Stimulated activated CD4-positive, alpha-beta T cell treated with anti-CD3 and anti-CD28 coated beads, Interleukin-2, amount 100 ng/mL, for 48 hours (primary cell): ENCODE data around the gene TSC1.

Experiments
- DNase-seq, 2 donors: peaks; one replicate each; pipeline ENCODE4 v3.0.0-alpha.2; 2020

The TSC1 gene

GRCh38 chr9:132886334-132886725, 58.1 kb downstream of the TSC1 start:
- DNase-seq: no peak

DNA sequence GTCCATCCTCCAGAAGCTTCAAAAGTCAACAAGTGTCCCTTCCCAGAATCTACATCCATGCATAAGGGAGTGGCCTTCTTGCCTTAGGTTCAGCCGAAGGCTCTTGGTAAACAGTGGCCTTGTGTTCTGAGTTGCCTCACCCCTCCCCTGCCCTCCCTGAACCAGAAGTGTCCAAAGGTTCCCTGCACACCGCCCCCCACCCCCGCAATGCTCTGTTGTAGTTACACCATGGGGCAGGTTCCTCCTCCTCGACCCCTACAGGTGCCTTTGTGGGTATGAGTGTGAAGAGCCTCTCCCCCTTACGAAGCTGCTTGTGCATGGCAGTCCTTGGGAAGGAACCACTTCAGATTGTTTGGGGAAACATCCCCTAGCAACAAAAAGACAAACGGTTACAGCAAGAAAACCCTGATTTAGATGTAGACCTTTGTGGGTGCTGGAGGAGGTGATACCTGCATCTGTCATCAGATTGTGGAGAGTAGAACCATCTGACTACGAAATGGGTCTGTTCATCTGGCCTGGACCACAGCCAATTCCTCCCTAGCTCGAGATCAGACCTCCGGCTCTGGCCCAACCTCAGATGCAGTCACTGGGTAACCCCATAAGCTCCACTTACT, 58.6 kb downstream of the TSC1 start:
- no peak for DNase-seq

GRCh38 chr9:132883349-132884294, 60.8 kb downstream of the TSC1 start:
- no peak for DNase-seq

DNA sequence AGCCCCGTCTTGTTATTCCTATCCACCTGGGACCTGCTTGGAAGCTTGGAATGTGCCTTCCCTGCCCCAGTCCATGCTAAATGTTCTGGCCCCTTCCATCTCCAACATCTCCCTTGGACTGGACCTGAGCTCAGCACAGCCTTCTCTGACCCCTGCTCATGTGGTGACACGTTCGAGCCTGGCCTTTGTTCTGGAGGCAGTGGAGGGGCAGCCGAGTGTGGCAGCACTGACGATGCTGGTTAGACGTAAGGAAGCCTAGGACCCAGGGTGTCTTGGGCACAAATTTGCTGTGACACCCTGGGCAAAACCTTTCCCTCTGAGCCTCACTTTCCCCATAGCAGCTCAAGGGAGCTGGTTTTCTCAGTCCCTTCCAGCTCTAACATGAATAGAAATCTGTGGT, 61.8 kb downstream of the TSC1 start:
- DNase-seq: no peak

- DNase-seq: no peak
These were observed 62.6 kb downstream of the TSC1 start for GRCh38 chr9:132881826-132882225.

DNA sequence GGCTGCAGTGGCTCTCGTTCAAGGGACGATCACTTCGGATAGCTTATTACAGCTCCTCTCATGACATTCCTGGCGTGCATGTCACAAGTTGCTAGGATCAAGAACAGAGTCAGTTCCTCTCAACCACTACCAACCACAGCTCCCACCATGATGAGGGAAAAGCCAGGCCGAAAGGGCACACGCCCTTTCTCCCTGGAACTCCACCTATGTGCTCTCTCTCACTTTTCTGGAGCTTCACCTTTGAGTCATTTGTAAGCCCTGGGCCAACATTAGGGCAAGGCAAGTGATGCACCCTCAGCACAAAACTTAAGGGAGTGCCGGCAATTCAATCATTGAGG, 64.1 kb downstream of the TSC1 start:
- no peak for DNase-seq

GRCh38 chr9:132879457-132880323, 64.7 kb downstream of the TSC1 start:
- no peak for DNase-seq

DNA sequence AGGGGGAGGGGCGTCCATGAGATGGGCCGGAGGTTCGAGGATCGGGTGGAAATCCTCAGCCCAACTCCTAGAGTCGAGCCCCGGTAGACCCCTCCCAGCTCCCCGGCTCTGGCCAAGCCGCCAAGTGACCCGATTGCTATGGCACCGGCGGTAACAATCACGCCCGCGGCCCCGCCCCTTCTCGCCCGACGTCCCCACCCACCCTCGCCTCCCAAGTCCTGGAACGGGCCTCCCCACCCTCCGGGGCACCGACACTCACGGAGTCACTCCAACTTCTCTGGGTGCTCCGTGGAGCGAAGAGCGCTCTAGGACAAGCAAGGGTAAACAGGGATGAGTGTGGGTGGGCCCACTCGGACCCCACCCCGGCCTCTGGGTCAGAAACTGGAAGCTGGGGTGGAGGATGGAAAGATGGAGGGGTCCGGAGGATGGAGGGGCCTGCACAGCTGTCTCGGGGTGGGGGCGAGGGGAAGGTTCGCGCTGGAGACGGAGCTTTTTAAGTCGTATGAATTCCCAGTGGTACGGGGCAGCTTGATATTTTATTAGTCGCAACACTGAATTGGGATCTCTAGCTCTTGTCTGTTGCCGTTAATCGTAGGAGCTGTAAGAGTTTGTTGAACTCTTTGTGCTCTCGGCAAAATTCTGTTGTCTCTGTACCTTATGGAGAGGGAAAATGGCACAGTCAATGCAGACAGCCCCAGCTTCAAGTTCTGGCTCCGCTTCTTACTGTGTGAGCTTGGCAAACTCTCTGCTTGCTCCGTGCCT, 65.5 kb downstream of the TSC1 start, which contains the start of gene SPACA9:
SPACA9 (plus strand) TSS at position 204 of the 762 bp plus-strand sequence. CDS start 5,050 bp downstream, outside the sequence.
- DNase-seq: peak; percentile 29 to 37

DNA sequence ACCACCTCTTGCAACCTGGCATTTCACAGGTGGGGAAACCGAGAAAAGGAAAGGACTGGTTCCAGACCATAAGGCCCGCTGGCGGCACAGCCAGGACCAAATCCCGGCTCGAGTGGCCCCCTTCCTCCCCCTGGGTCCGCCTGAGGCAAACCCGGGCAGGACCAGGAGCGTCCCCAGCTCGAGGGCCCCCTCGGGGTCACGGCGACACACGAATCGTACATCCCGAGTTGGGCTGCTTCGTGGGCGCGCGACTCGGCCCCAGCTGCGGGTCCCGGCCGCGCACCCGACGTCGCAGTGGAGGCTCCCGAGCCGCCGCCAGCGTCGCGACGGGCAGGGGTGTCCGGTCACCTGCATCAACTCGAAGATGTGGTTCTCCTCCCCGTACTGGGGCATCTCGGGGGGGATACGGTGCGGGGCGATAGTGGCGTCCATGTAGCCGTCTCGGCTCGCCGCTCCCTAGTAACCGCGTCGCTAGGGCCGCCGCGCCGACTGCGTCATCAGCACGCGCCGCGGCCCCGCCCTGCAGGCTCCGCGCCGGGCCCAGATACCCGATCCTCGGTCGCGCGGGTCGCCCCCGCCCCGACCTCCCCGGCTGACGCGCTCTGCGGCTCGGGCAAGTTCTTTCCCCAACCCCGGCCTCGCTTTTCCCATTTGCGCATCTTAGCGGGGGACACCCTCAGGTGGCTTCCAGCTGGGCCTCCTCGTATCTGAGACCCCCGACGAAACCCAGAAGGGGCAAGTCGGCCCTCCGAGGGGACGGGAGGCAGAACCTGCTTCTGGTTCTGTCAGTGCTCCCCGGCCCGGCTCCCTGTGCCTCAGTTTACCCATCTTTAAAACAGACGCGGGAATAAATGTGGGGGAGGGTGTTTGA, 66.4 kb downstream of the TSC1 start, which contains the start of gene AK8:
AK8 (minus strand) TSS at position 461 of the 871 bp plus-strand sequence; CDS start at position 432, 29 bp downstream.
- peak; percentile 69 to 79 for DNase-seq

- DNase-seq: no peak
These were observed 67.0 kb downstream of the TSC1 start for GRCh38 chr9:132877458-132877823.

GRCh38 chr9:132876849-132877248, 67.6 kb downstream of the TSC1 start:
- no peak for DNase-seq

DNA sequence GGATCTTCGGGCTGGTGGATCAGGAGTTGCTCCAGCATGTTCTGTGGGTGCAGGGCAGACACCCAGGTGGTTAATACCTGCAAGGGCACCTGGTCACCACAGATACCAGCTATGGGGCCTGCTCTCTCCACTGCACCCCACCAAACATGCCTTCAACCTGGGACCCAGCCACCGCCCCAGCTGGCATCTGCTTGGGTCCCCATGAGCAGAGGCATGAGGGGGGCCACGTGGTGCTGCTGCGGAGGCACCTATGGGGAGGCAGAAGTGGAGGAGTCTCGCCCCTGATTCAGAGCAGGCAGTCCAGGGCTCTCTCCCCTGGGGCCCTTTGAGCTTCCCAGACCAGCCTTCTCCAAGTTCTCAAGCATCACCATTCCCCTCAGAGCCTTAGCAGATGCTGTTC, 69.3 kb downstream of the TSC1 start:
- no peak for DNase-seq

GRCh38 chr9:132873403-132873802, 71.0 kb downstream of the TSC1 start:
- no peak for DNase-seq

DNA sequence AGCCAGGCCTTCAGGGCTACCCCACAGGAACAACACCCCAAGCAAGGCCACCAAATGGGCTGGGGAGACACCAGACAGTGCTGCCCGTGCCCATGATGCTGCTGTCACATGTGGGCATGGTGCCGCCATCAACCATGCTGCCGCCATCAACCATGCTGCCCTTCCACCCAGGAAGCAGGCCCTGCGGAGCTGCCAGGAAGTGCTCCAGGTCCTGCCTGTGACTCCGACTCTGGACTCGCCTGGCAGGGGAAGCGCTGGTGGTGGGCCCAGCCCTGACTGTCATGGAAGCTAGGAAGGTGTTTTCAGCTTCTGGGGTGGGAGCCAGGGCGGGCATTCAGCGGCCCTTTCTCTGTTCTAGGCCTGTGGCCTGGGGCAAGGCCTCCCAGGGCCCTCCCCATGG, 75.2 kb downstream of the TSC1 start:
- no peak for DNase-seq

DNA sequence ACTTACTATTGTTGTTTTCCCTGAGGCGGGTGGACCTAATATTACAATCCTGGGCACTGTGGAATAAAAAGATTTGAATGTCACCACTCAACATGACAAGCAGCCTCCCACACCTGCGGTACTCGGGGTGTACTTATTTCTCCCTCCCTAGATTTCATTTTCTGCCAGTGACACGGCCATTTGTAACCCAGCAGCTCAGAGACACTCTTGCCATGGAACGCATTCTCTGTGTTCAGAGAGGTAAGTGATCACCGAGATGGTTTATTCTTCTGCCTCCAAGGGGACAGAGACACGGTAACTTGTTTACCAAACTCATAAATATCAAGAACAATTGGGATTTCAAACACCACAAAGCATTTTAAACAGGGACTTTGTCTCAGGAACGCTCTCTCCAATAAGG, 77.5 kb downstream of the TSC1 start:
- DNase-seq: no peak

DNA sequence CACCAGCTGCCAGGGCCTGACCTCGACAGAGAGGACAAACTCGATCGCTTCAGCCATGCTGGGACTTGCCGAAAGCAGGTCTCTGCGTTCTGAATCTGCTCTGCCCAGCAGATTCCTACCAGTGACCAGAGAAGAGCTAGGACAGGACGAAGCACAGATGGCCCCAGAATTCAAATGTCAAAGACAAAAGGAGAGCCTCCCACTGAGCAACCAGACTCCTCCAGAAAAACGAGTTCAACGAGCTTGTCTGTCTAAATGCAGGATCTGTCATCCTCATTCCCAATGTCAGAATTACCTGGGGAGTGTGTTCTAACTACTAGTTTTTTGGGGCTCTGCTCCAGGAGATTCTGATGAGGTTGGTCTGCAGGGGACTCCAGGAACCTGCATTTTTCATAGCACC, 79.7 kb downstream of the TSC1 start:
- no peak for DNase-seq

DNA sequence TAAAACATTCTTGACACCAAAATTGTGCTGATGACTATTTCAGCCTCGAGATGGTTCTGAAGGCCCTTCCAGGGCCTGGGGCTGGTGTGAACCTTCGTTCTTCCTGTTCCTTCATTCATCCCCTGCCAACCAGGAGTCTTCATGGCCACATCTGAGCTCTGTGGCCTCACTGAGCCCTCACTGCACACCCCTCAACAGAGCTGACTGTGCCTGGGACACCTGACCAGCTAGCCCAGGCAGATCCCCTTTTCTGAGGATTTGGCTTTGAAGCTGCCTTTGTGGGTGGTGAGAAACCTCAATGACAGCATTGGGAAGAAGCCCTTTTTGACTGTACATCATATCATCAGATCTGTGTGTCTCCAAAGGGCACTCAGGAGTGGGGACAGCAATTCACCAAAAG, 80.1 kb downstream of the TSC1 start:
- no peak for DNase-seq

GRCh38 chr9:132863096-132863495, 81.3 kb downstream of the TSC1 start:
- no peak for DNase-seq

- DNase-seq: no peak
These were observed 81.9 kb downstream of the TSC1 start for GRCh38 chr9:132862533-132862932.

DNA sequence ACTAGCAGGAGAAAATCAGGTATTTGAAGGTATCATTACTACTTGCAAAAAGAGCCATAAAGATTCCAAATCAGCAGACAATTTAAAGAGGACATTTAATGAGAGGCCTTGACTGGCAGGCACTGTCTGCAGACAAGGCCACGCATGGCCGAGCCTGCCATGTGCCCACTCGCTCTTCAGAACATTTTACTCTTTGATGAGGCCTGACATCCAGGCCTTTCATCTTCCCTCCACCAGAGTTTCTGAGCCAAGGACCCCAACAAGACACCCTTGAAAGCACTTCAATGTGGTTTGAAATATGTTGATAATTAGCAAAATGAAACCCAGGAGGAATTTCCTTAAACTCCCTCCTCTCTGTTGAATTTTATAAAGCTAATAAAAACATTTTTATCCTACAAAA, 82.8 kb downstream of the TSC1 start:
- DNase-seq: no peak

- DNase-seq: no peak
These were observed 85.7 kb downstream of the TSC1 start for GRCh38 chr9:132858751-132859150.
